Bone marrow (tissue), 2 donors: ENCODE results near the gene MRTFA.

Source experiments
- DNase-seq, 2 donors: peaks; one replicate each; lab custom pipeline; 2025; lab: John Stamatoyannopoulos, UW

The MRTFA gene

DNA sequence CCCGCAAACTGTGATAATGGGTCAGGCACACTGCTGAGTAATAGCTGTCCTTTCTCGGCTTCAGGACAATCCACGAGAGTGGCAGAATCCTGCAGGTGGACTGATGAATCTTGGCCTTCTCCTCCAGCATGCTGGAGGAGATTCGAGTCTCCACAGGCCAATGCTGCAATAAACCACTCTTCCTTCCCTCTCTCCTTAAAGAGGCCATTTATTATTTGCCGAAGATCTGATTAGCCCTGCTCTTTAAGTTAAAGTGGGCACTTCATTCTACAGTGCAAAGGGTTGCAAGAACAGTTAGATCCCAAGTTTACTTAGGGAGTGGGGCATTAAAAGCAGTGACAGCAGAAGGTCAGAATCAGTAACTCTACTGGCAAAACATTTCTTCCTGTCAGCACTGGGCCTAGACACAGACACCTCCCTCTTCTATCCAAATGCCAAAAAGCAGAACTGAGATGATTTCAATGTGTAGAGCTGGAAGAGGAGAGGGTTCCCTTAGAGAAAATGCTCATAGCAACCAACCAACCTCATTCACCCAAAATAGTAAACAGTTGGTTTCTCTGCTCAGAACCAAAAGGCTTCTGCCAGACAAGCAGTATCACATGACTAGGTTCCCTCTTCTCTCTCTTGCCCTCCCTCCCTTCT is 144.4 kb downstream of the MRTFA start:
- peak in 1 of 2 donors; percentile 98 for DNase-seq

DNA sequence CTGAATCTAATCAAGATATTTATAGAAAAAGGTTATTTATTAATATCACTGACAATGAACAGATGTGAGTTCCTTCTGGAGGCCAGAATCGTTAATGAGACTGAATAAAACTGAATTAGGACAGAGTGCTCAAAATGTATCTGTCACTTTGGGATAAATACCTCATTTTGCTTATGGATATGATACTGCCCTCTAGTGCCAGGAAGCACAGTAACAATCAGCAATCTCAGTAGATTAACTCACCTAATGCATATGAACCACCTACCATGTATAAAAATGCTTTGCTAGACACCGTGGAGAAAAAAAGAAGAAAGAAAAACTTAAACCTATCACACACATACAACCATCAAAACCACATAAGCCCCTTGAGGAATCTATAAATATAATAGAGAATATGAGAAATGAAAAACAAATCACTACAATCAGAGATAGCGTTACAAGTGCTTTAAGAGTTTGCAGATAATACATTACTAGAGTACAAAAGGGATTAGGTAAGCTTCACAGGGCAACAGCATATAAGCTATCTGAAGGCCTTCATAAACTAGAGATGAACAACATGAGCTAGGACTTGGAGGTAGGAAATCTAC is 148.8 kb downstream of the MRTFA start:
- peak in 1 of 2 donors; percentile 29 for DNase-seq

DNA sequence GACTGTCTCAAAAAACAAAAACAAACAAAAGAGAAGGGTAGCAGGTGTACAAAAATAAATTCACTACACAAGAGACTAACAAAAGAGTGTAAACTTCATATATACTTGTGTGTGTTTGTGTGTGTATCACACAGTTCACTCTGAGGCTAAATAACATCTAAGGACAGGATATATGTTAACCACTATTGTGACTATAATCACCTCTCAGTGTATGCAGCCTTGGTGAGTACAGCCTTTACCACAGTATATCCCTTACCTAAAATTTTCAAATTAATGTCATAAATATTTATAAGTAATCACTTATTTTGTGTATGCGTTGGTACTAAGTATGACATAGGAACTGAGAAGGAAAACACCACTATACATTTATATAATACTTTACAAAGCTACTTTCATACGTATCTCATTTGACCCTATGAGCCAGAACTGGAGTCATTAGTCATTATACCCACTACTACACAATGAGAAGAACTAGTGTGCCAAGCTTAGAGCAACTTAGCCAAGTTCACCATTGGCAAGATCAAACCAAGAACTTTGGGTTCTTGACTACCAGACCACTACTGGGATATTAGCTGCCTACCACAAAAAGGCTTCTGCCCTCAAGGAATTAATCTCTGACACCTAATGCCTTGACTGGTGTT is 149.4 kb downstream of the MRTFA start:
- no peak for DNase-seq

DNA sequence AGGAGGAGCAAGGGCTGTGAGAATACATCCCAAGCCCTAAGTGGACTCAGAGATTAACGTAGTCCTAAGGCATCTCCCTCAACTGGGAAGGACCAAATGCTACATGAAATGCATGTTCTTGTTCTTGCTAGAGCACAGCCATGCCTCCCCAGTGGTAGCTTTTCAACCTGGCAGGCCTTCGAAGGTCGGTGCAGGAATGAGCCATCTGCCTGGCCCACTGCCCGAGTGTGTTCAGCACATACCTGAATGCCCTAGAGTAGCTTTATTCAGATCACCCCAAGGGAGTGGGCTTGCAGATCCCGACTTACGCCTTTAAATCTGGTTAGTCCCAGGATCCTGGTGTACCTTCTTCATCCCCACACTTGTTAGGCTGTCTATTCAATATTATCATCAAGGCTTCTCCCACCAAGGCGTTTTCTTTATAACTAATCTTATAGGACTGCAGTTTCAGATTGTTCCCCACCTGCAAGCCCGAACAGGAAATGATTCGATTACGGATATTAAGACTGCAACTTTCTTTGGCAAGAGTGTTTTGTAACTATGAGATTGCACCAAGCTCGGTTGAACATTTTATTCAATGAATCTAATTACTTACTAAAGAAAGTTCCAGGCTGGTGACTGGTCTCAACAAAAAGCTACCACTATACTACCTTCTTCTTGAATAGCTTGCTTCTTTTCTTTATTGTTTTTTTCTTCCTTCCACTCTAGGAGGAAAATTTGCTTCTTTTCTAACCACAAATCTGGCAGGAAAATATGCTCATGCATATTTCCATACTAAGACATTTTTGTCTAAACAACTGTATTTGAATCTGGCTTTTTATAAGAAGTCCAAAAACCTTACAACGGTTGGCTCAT is 150.5 kb downstream of the MRTFA start:
- no peak for DNase-seq

DNA sequence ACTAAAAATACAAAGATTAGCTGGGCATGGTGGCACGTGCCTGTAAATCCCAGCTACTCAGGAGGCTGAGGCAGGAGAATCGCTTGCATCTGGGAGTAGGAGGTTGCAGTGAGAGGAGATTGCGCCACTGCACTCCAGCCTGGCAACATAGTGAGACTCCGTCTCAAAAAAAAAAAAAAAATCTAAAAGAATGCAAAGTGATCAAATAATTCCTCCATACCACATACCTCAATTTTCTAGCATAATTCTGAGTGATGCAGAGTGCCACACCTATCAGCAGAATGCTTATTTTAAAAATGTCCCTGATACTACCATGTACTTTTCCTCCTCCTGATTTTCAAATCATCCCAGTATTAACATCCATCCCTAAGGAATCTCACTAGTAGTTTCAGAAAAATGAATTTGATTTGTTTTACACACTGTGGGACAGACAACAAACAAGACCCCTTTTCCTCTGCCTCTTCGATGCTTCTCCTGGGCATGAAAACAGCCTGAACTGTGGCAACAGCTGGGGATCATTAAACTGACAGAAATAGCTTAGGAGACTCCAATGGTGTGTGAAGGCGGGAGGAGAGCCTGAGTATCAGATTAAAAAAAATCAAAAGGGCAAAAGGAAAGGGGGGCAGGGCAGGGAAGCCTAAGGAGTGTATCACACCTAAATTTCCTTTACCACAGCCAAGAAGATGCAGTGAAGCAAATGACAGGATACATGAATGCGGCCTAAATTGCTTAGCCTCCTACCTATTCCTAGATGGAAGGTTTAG is 151.4 kb downstream of the MRTFA start:
- no peak for DNase-seq

DNA sequence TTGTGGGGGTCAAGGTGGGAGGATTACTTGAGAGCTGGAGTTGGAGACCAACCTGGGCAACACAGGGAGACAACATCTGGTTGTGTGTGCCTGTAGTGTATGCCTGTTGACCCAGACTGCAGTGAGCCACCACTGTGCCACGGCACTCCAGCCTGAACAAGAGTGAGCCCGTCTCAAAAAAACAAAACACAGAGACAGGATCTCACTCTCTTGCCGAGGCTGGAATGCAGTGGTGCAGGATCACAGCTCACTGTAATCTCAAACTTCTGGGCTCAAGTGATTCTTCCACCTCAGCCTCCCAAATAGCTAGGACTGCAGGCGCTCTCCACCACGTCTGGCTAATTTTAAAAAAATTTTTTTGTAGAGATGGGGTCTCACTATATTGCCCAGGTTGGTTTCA is 153.6 kb downstream of the MRTFA start:
- DNase-seq, result no peak

DNA sequence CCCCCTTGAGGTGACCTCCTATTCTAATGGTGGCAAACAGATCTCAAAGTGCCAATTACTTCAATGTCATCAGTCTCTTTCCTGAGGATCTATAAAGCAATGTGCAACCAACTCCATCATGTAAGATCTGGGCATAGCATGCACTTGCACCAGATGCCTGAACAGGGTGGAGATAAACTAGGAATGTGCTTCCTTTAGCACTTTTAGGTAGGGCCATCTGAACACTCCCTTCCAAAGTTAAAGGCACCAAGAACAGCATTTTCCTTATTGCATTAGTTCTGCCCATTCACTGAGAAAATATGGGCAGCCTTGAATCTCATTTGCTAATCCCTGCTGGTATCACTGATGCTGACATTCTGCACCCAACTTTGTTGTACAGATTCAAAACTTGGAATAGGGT is 154.1 kb downstream of the MRTFA start:
- DNase-seq, result no peak

DNA sequence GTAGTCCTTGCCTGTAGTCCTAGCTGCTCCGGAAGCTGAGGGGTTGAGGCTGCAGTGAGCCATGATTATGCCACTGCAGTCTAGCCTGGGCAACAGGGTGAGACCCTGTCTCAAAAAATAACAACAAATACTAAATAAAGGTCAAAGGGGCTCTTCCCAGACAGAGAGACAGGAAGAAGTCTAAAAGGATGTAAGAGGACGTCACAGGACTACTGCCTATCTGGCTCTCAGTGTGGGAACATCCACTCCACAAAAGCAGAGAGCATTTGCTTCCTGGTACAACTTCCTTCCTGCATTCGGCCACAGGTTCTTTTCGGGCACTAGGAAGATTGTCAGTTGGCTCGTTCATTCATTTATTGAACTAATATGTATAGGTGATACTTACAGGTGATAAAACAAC is 155.5 kb downstream of the MRTFA start:
- DNase-seq, result no peak

DNA sequence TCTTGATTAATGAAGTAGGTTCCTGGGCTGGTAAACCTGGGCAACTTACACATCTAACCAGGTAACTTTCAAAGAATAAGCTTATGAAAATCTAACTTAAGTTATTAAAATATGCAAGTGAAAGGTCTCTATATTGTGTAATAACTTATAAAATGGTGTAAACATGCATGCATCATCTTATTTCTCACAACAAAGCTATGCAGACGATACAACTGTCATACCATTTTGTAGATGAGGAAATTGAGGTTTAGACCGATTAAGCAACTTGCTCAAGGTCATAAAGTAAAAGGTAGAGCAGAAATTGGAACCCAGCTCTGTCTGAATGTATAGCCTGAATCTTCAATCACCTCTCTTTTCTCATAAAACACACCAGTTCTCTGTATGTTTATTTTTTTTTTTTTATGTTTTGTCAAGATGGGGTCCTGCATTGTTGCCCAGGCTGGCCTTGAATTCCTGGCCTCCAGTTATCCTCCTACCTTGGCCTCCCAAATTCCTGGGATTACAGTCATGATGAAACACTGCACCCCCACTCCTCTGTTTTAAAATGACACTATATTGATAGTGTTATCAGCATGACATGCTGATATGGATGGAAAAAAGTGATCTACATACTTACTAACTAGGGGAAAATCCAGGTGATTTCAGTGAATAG is 156.5 kb downstream of the MRTFA start:
- DNase-seq, result no peak

DNA sequence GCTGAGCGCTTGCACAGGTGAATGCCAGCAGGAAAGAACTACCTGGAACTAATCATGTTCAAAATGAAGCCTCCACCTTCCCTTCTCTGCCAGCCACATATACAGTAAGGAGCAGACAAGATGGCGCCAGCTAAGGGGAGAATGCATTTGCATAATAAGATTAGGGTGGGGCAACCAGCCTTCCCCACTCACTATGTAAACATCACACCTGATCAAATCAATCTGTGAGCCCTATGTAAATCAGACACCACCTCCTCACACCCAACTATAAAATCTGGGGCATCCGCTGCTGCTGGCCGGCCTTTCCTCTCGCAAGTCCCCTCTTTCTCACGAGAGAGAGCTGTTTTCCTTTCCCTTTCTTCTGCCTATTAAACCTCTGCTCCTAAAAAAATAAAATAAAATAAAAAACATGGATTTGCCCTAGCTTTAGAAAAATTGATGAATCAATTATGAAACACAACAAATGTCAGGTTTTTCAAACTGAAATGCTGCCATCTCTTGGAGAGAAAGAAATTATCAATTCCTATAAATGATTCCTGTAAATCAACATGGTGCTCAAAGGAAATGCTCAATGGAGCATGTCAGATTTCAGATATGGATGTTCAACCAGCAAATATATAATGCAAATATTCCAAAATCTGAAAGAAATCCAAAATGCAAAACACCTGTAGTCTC is 157.3 kb downstream of the MRTFA start:
- no peak for DNase-seq

DNA sequence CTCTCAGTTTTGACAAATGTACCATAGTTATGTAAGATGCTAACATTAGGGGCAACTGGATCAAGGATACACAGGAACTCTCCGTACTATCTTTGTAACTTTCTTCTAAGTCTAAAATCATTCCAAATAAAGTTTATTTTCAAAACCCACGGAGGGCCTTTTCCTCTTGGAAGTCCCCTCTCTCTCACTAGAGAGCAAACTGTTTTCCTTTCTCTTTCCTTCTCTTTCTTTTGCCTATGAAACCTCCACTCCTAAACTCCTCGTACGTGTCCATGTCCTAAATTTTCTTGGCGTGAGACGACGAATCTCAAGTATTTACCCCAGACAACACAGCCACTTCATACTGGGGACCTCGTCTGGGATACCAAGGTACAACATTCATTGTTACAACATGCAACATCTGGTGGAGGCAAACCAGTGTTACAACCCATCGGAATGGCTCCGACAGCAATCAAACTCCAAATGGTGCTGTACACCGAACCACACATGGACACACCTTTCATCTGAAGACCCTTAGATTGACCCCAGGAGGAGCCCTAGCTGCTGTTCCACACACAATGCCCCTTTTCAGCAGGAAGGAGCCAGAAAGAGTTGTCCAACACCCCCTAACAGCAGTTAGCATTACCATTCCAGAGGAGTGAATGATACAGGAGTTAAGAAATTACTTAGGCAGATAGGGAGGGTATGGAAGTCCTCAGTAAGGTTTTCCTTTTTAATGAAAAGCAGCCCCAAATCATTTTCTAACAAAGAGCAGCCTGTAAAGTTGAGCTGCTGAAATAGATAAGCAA is 158.0 kb downstream of the MRTFA start:
- DNase-seq, result no peak

DNA sequence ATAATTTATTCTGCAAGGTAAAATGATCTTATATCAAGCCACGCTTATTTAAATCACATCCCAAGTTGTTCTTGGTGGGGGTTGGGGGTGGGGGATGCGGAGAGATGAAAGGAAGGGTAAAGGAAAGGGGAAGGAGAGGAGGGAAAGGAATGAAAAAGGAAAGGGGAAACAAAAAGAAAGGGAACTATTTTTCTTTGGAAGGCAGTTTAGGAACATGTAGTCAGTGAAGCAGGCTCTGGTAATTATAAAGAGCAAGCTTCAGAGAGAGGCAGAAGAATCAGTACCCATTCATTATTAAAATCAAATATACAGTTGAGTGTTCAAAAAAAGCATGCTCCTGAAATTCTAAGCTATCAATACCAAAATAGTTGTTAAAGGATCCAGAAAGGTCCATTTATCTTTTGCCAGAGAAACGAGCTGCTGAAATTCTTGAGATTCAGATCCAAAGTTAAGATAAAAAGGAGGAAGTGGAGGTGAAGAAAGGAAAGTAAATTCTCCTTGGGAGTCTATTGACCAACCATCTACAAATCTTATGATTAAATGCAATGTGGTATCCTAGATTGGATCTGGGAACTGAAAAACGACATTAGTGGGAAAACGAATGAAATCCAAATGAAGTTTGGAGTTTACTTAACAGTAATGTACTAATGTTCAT is 158.7 kb downstream of the MRTFA start:
- no peak for DNase-seq

DNA sequence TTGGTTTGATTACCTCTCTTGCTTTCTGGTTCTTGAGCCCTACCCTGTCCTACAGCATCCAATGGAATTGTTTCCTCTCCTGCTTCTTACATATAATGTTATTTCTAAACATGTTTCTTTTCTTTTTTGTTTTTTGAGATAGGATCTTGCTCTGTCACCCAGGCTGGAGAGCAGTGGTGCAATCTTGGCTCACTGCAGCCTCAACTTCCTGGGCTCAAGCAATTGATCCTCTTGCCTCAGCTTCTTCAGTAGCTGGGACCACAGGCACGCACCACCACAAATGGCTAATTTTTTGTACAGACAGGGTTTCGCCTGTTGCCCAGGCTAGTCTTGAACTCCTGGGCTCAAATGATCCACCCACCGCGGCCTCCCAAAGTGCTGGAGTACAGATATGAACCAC is 160.2 kb downstream of the MRTFA start:
- DNase-seq, result no peak

DNA sequence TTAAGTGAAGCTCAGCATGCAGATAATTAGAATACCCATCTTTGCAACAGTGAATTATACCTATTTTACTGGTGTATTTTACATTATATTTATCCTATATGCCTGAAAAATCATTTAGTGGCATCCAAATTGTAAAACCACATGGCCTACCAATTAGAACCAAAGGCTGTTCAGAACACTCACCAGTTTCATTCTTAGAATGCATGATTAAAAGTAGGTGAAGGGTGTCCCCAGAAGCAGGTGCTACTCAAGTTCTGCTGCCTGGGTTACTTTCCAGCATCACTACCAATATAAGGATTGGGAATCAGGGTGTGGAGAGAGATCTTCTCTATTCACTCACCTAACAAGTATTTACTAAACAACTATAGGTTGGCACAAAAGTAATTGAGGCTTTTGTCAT is 162.8 kb downstream of the MRTFA start:
- no peak for DNase-seq

DNA sequence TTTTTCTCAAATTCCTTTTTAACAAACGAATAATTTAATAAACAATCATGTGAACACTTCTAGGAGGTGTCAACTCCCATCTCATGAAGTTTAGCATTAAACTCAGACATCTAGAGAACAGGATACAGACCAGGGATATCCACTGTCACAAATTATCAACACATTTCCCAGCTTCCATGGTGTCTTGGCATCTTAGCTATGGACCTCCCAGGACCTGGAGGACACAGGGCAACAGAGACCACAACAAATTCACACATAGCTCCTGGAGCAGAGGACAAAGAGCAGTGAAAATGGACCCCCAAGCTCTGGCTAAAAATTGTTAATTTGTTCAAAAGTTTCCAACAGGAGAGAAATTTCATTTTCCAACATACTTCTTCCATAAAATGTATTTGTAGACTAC is 163.9 kb downstream of the MRTFA start:
- no peak for DNase-seq

DNA sequence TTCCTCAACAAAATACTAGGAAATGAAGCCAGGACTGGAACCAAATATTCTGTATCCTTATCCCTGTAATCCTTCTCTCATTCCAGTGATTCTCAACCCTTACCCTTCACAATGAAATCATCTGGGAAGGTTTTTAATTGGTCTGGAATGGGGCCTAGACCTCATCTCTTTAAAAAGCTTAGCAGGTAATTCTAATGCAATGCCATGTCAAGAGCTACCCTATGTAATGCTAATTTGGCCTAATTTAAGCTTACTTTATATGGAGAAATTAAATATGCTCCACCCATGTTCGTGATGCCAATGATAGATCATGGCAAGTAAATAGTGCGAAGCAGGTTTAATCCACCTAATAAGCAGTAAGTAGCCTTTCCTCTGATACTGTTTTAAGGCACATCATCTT is 164.5 kb downstream of the MRTFA start:
- no peak for DNase-seq

DNA sequence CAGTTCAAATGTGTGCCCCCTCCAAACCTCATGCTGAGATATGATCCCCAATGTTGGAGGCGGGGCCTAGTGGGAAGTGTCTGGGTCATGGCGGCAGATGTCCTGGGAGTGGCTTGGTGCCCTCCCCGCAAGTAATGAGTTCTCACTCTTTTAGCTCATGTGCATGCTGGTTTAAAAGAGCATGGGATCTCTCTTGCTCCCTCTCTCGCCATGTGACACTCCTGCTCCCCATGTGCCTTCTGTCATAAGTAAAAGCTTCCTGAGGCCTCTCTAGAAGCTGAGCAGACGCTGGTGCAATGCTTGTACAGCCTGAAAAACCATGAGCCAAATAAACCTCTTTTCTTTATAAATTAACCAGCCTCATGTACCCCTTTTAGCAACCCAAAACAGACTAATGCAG is 167.3 kb downstream of the MRTFA start:
- no peak for DNase-seq

DNA sequence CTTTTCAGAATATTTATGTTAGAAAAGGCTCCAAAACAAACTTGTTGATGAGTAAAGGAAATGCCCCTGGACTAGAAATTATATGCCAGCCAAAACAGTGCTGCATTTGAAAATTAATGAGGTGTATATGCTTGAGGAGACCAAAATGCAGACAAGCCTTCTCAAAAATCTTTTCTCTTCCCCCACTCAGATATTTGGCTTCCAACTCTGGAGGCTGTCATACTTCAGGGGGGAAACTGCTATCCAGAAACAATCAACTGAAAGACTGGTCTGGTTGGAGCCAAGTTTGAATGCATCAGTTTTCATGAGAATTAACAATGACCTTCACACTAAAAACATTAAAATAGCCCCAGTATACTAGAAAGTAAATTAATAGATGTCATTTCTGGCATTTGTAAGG is 167.9 kb downstream of the MRTFA start:
- no peak for DNase-seq

DNA sequence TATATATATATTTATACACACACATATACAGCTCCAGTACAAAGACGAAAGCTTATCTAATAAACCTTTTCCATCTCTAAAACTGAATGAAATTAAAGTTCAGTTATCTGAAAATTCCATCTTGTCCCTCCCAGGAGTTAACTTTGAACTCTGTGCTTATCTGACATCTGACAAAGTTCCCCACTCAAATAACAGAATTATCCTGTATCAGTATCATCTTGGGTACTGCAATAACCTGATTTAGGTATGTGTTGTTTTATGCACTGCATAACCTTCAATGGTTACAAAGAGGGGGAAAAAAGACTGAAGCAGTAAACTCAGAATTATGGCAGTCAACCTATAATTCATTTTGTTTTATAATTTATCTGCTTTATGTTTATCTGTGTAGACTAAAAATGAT is 169.5 kb downstream of the MRTFA start:
- no peak for DNase-seq

DNA sequence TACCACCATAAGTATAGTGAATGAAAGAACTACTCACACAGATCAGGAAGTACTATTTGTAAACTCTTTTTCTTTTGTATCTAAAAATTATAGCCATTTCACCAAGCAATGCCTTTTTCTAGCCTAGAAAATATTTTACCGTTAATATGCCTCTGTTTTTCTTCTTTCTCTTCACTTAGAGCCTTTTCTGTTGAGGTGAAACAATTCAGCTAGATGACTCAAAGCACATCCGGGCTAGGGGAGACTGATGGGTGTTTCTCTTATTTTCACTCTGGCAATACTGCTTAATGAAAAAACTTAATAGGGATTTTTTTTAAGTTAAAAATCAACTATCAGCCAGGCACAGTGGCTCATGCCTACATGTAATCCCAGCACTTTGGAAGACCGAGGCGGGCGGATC is 172.8 kb downstream of the MRTFA start:
- DNase-seq, result peak in 1 of 2 donors; percentile 61
